Measurements from ENCODE around the gene PGK1.

GRCh38 chrX:78123190-78123589, 19.1 kb downstream of the PGK1 start:
- TF ChIP-seq CTCF (IDR thresholded peaks at IDR 0.05) (no peak), ZBTB43 (CRISPR knock-in tag; IDR thresholded peaks at IDR 0.05) (no peak)

Measured in WTC11 (cell line).